B cell (primary cell): ENCODE results near the gene CD300LD.

ENCODE experiments used
- EZH2 ChIP-seq: IDR thresholded peaks from 2 replicates; pipeline ENCODE4 v1.6.1; 2012; ENCODE audit warnings: borderline replicate concordance, low read depth, mild to moderate bottlenecking, moderate library complexity, low read length; ENCODE audit not compliant: insufficient read depth, poor library complexity, severe bottlenecking
- TF ChIP-seq, protein P1 (sequence below): fragments of 200-600 bp; IDR thresholded peaks from one replicate; pipeline ENCODE4 v1.8.0; 2022; ENCODE audit warnings: antibody characterized with exemption, mild to moderate bottlenecking

DNA sequence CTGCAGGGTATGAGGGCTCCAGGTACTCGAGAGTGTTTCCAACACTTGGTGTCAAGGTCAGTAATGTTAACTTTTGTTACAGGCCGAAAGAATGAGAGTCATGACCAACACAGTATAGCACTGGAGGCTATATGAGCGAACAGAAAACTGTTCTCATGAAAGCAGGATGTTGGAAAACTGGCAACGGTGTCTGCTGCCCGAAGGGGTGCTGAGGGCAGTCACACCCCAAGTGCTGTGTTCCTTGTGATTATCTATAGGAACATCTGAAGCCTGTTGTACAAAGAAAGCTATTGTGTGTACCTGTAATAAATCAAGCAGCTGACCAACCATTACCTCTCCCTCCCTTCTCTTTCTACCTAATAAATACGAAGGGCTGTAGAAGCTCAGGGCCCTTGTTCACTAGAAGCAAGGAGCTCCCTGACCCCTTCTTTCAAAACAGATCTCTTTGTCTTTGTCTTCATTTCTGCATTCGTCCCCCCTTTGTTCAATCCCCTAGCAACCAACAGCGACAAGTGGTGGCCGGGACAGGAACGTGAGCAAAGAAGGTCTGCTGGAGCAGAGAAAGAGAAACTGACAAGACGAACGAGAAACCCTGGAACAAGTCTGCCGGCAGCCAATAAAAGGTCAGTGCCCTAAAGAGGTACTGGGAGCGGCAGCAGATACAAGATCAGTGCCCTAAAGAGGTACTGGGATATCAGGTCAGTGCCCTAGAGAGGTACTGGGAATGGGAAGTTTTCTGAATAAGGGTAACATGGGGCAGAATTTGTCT is 7.6 kb downstream of the CD300LD start:
- TF ChIP-seq, protein P1, sequence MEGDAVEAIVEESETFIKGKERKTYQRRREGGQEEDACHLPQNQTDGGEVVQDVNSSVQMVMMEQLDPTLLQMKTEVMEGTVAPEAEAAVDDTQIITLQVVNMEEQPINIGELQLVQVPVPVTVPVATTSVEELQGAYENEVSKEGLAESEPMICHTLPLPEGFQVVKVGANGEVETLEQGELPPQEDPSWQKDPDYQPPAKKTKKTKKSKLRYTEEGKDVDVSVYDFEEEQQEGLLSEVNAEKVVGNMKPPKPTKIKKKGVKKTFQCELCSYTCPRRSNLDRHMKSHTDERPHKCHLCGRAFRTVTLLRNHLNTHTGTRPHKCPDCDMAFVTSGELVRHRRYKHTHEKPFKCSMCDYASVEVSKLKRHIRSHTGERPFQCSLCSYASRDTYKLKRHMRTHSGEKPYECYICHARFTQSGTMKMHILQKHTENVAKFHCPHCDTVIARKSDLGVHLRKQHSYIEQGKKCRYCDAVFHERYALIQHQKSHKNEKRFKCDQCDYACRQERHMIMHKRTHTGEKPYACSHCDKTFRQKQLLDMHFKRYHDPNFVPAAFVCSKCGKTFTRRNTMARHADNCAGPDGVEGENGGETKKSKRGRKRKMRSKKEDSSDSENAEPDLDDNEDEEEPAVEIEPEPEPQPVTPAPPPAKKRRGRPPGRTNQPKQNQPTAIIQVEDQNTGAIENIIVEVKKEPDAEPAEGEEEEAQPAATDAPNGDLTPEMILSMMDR: no peak
- no peak for TF ChIP-seq EZH2
